HepG2 (cell line): ENCODE results near the gene ASL. TPM values are rescaled to one million over a fixed set of nuclear protein-coding genes. Genes with fewer than 3 reads are reported as not detected.
A peak's percentile ranks its signal among the peaks of the same experiment; 100 is the strongest.

Experiments used
- CEBPB ChIP-seq: IDR thresholded peaks from 2 replicates; pipeline ENCODE4 v1.6.1; 2011; ENCODE audit warnings: low read depth, low read length, improper control_type of control experiment, borderline replicate concordance
- ERF ChIP-seq: IDR thresholded peaks from 2 replicates; pipeline ENCODE4 v1.6.1; 2018; ENCODE audit warnings: missing biosample characterization, missing genetic modification reagents
- FOXO1 ChIP-seq: sonication (generic); formaldehyde crosslinking; IDR thresholded peaks from 2 replicates; pipeline ENCODE4 v1.4.0; 2020; ENCODE audit warnings: missing genetic modification reagents
- FOXP1 ChIP-seq, 2 experiments: fragments of 450-650 bp in 1 of 2; IDR thresholded peaks; 2 replicates each; pipeline ENCODE4 v1.6.1; 2017 to 2018; ENCODE audit warnings: antibody characterized with exemption in 1 of 2
- HDAC2 ChIP-seq: sonication (generic); formaldehyde crosslinking; IDR thresholded peaks from 2 replicates; pipeline ENCODE4 v1.4.0; 2020; ENCODE audit warnings: missing genetic modification reagents
- KDM1A ChIP-seq: IDR thresholded peaks from 2 replicates; pipeline ENCODE4 v1.6.1; 2016; ENCODE audit warnings: missing compliant biosample characterization
- MAF1 ChIP-seq: sonication (generic); formaldehyde crosslinking; IDR thresholded peaks from 2 replicates; pipeline ENCODE4 v1.5.0; 2020; ENCODE audit warnings: missing genetic modification reagents, borderline replicate concordance
- RARA ChIP-seq: IDR thresholded peaks from 2 replicates; pipeline ENCODE4 v1.6.1; 2016; ENCODE audit warnings: missing genetic modification reagents, missing compliant biosample characterization
- SMYD3 ChIP-seq: sonication (generic); formaldehyde crosslinking; IDR thresholded peaks from 2 replicates; pipeline ENCODE4 v1.8.1; 2023; ENCODE audit warnings: mild to moderate bottlenecking, missing genetic modification reagents
- SOX6 ChIP-seq, 2 experiments: fragments of 450-650 bp in 1 of 2; sonication (generic) in 1 of 2; formaldehyde crosslinking in 1 of 2; IDR thresholded peaks; 2 replicates each; pipeline versions ENCODE4 v1.4.0 to v1.6.1; 2017 to 2020; ENCODE audit warnings: antibody characterized with exemption in 1 of 2, mild to moderate bottlenecking in 1 of 2, missing genetic modification reagents in 1 of 2
- TBX2 ChIP-seq: sonication (generic); formaldehyde crosslinking; IDR thresholded peaks from 2 replicates; pipeline ENCODE4 v1.5.0; 2020; ENCODE audit warnings: missing genetic modification reagents, mild to moderate bottlenecking, borderline replicate concordance
- ZFP36L2 ChIP-seq: sonication (generic); formaldehyde crosslinking; IDR thresholded peaks from 2 replicates; pipeline ENCODE4 v1.4.0; 2020; ENCODE audit warnings: missing genetic modification reagents
- ZNF451 ChIP-seq: sonication (generic); formaldehyde crosslinking; IDR thresholded peaks from 2 replicates; pipeline ENCODE4 v1.5.0; 2020; ENCODE audit warnings: mild to moderate bottlenecking, missing genetic modification reagents
- polyA plus RNA-seq, 8 experiments: library from polyadenylated mRNA; depleted of rRNA in 3 of 8; stranded (reverse) in 7 of 8; unstranded in 1 of 8; fragments of >200 nt; fragmentation: Illumina TruSeq in 4 of 8; extraction: Trizol in 4 of 8; gene quantifications; 2 replicates each; pipeline versions ENCODE4 v1.2.1 to v1.2.3, GENCODE V29; 2011 to 2016; ENCODE audit warnings: low read depth in 4 of 8, missing spikeins in 1 of 8, mixed read lengths in 1 of 8; ENCODE audit not compliant: insufficient read depth in 1 of 8
- total RNA-seq, 5 experiments: library from RNA; depleted of rRNA; stranded (reverse); fragments of >200 nt; fragmentation: Illumina TruSeq; extraction: Trizol; gene quantifications; 2 replicates each; pipeline ENCODE4 v1.2.3, GENCODE V29; 2016; ENCODE audit warnings: low read depth in 1 of 5
- TF ChIP-seq, protein P1 (sequence below): sonication (generic); formaldehyde crosslinking; IDR thresholded peaks from 2 replicates; pipeline ENCODE4 v1.4.0; 2020; ENCODE audit warnings: missing genetic modification reagents
- TF ChIP-seq, protein P2 (sequence below): sonication (generic); formaldehyde crosslinking; conservative IDR thresholded peaks from 2 replicates; pipeline ENCODE4 v1.4.0; 2020; ENCODE audit warnings: mild to moderate bottlenecking, missing genetic modification reagents, moderate library complexity
- TF ChIP-seq, protein P3 (sequence below): sonication (generic); formaldehyde crosslinking; IDR thresholded peaks from 2 replicates; pipeline ENCODE4 v1.8.1; 2023; ENCODE audit warnings: mild to moderate bottlenecking, moderate library complexity, missing genetic modification reagents
- TF ChIP-seq, protein P4 (sequence below): IDR thresholded peaks from 2 replicates; pipeline ENCODE4 v1.4.0; 2020; ENCODE audit warnings: mild to moderate bottlenecking, missing genetic modification reagents
- TF ChIP-seq, protein P5 (sequence below): sonication (generic); IDR thresholded peaks from 2 replicates; pipeline ENCODE4 v1.6.1; 2016; ENCODE audit warnings: low read depth, borderline replicate concordance

The ASL gene
- total and polyA plus RNA-seq, 2 of the 13 experiments (the other 11 are each of a cell fraction or from before 2014, with no cell fraction given), result 71.4 to 96.5 TPM

DNA sequence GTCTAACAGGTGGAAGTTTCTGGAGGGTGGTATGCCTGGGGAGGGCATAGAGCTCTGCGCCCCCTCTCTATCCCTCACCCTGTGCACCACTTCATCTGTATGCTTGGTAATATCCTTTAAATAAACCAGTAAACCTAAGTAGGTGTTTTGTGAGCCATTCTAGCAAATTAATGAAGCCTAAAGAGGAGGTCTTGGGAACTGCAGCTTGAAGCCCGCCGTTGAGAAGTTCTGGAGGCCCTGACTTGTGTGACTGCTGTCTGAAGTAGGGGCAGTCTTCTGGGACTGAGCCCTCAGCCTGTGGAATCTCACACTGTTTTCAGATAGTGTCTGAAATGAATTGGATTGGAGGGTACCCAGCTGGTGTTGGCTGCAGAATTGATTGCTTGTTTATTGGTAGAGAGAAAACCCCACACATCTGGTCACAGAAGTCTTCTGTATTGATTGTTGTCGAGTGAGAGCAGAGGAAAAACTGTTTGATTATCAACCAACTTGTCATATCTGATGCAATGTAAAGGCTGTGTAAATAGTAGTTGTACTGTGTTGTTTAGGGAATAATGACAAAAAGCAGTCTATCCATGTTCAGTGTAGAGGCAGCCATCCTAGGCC lies 43.7 kb downstream of the ASL start (continued):
- peak; percentile 25; the same call in 1 of the 2 replicates for TF ChIP-seq ERF (CRISPR knock-in tag)
- peak; percentile 51; the same call in 1 of the 2 replicates for TF ChIP-seq CEBPB
- no peak for TF ChIP-seq ZNF451 (CRISPR knock-in tag)
- TF ChIP-seq FOXO1 (CRISPR knock-in tag), result peak; percentile 34; the same call in 1 of the 2 replicates
- TF ChIP-seq RARA (CRISPR knock-in tag), result peak; percentile 39; the same call in 1 of the 2 replicates
- 0 out of 2 replicates have a peak, but pooled peaks have one; percentile 13 for TF ChIP-seq HDAC2 (CRISPR knock-in tag)
- TF ChIP-seq, protein P1, sequence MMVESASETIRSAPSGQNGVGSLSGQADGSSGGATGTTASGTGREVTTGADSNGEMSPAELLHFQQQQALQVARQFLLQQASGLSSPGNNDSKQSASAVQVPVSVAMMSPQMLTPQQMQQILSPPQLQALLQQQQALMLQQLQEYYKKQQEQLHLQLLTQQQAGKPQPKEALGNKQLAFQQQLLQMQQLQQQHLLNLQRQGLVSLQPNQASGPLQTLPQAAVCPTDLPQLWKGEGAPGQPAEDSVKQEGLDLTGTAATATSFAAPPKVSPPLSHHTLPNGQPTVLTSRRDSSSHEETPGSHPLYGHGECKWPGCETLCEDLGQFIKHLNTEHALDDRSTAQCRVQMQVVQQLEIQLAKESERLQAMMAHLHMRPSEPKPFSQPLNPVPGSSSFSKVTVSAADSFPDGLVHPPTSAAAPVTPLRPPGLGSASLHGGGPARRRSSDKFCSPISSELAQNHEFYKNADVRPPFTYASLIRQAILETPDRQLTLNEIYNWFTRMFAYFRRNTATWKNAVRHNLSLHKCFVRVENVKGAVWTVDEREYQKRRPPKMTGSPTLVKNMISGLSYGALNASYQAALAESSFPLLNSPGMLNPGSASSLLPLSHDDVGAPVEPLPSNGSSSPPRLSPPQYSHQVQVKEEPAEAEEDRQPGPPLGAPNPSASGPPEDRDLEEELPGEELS (CRISPR knock-in tag), result peak; percentile 95
- TF ChIP-seq KDM1A, result no peak
- TF ChIP-seq ZFP36L2 (CRISPR knock-in tag), result no peak
- no peak; the same call in 1 of the 2 replicates for TF ChIP-seq FOXP1 (IDR thresholded peaks at IDR 0.05)
- peak; percentile 97 for TF ChIP-seq FOXP1 (CRISPR knock-in tag; IDR thresholded peaks at IDR 0.05)
- peak; percentile 67 for TF ChIP-seq TBX2 (CRISPR knock-in tag)
- TF ChIP-seq, protein P2, sequence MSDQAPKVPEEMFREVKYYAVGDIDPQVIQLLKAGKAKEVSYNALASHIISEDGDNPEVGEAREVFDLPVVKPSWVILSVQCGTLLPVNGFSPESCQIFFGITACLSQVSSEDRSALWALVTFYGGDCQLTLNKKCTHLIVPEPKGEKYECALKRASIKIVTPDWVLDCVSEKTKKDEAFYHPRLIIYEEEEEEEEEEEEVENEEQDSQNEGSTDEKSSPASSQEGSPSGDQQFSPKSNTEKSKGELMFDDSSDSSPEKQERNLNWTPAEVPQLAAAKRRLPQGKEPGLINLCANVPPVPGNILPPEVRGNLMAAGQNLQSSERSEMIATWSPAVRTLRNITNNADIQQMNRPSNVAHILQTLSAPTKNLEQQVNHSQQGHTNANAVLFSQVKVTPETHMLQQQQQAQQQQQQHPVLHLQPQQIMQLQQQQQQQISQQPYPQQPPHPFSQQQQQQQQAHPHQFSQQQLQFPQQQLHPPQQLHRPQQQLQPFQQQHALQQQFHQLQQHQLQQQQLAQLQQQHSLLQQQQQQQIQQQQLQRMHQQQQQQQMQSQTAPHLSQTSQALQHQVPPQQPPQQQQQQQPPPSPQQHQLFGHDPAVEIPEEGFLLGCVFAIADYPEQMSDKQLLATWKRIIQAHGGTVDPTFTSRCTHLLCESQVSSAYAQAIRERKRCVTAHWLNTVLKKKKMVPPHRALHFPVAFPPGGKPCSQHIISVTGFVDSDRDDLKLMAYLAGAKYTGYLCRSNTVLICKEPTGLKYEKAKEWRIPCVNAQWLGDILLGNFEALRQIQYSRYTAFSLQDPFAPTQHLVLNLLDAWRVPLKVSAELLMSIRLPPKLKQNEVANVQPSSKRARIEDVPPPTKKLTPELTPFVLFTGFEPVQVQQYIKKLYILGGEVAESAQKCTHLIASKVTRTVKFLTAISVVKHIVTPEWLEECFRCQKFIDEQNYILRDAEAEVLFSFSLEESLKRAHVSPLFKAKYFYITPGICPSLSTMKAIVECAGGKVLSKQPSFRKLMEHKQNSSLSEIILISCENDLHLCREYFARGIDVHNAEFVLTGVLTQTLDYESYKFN (CRISPR knock-in tag), result 0 out of 2 replicates have a peak, but pooled peaks have one; percentile 40
- TF ChIP-seq, protein P3, sequence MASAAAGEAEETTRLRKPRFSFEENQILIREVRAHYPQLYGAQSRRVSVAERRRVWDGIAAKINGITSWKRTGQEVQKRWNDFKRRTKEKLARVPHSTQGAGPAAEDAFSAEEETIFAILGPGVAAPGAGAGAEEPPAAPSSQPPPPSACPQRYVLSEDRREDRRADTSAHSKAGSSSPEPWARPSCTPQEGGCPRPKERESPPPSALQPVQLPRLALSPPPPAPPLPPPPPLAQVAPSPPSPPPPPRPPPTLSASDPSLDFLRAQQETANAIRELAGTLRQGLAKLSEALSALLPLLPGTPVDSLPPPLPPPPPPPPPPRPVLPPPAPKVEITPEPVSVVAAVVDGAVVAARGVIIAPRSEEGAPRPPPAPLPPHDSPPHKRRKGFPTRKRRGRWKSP (CRISPR knock-in tag), result peak; percentile 15; the same call in 1 of the 2 replicates
- TF ChIP-seq, protein P4, sequence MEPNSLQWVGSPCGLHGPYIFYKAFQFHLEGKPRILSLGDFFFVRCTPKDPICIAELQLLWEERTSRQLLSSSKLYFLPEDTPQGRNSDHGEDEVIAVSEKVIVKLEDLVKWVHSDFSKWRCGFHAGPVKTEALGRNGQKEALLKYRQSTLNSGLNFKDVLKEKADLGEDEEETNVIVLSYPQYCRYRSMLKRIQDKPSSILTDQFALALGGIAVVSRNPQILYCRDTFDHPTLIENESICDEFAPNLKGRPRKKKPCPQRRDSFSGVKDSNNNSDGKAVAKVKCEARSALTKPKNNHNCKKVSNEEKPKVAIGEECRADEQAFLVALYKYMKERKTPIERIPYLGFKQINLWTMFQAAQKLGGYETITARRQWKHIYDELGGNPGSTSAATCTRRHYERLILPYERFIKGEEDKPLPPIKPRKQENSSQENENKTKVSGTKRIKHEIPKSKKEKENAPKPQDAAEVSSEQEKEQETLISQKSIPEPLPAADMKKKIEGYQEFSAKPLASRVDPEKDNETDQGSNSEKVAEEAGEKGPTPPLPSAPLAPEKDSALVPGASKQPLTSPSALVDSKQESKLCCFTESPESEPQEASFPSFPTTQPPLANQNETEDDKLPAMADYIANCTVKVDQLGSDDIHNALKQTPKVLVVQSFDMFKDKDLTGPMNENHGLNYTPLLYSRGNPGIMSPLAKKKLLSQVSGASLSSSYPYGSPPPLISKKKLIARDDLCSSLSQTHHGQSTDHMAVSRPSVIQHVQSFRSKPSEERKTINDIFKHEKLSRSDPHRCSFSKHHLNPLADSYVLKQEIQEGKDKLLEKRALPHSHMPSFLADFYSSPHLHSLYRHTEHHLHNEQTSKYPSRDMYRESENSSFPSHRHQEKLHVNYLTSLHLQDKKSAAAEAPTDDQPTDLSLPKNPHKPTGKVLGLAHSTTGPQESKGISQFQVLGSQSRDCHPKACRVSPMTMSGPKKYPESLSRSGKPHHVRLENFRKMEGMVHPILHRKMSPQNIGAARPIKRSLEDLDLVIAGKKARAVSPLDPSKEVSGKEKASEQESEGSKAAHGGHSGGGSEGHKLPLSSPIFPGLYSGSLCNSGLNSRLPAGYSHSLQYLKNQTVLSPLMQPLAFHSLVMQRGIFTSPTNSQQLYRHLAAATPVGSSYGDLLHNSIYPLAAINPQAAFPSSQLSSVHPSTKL (CRISPR knock-in tag), result peak; percentile 67
- TF ChIP-seq SMYD3 (CRISPR knock-in tag), result 0 out of 2 replicates have a peak, but pooled peaks have one; percentile 23
- TF ChIP-seq, protein P5, sequence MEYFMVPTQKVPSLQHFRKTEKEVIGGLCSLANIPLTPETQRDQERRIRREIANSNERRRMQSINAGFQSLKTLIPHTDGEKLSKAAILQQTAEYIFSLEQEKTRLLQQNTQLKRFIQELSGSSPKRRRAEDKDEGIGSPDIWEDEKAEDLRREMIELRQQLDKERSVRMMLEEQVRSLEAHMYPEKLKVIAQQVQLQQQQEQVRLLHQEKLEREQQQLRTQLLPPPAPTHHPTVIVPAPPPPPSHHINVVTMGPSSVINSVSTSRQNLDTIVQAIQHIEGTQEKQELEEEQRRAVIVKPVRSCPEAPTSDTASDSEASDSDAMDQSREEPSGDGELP, result peak; percentile 32; the same call in 1 of the 2 replicates
- TF ChIP-seq MAF1 (CRISPR knock-in tag), result no peak
- TF ChIP-seq SOX6 (IDR thresholded peaks at IDR 0.05), result no peak
- TF ChIP-seq SOX6 (CRISPR knock-in tag; IDR thresholded peaks at IDR 0.05), result peak; percentile 80
